K562 (cell line): ENCODE data around the gene PID1.

Experiments used
- ATF3 ChIP-seq, 2 experiments: fragments of 450-650 bp in 1 of 2; sonication (generic) in 1 of 2; formaldehyde crosslinking in 1 of 2; IDR thresholded peaks in 1 of 2; conservative IDR thresholded peaks in 1 of 2; 2 replicates each; pipeline versions ENCODE4 v1.6.1 to v1.8.1; 2016 to 2023; ENCODE audit warnings: mild to moderate bottlenecking in 2 of 2, moderate library complexity in 2 of 2, inconsistent platforms in 1 of 2, missing genetic modification reagents in 1 of 2
- CHD4 ChIP-seq: fragments of 200-600 bp; sonication (generic); IDR thresholded peaks from 3 replicates; pipeline ENCODE4 v1.6.1; 2012; ENCODE audit warnings: low read depth, mild to moderate bottlenecking, mixed read lengths, low read length, inconsistent platforms; ENCODE audit not compliant: insufficient read depth, insufficient replicate concordance, poor library complexity, severe bottlenecking
- CTCF ChIP-seq, 3 experiments: IDR thresholded peaks in 2 of 3; conservative IDR thresholded peaks in 1 of 3; 2 replicates each; pipeline ENCODE4 v1.5.1; 2011 to 2012; ENCODE audit warnings: low read length in 3 of 3, mild to moderate bottlenecking in 3 of 3, control low read depth in 2 of 3, improper control_type of control experiment in 1 of 3, inconsistent platforms in 1 of 3, low read depth in 1 of 3, mixed read lengths in 1 of 3, moderate library complexity in 1 of 3; ENCODE audit not compliant: insufficient read depth in 2 of 3
- EP300 ChIP-seq: IDR thresholded peaks from 2 replicates; pipeline ENCODE4 v1.6.1; 2012; ENCODE audit warnings: low read length, improper control_type of control experiment
- L3MBTL2 ChIP-seq: fragments of 450-650 bp; IDR thresholded peaks from 2 replicates; pipeline ENCODE4 v1.6.1; 2016; ENCODE audit warnings: mild to moderate bottlenecking, moderate library complexity
- RNF2 ChIP-seq: sonication (generic); IDR thresholded peaks from 2 replicates; pipeline ENCODE4 v1.6.1; 2016
- SIRT6 ChIP-seq: IDR thresholded peaks from one replicate; pipeline ENCODE4 v1.6.1; 2012; ENCODE audit warnings: low read depth, mild to moderate bottlenecking, control low read depth, inconsistent platforms, low read length, moderate library complexity
- SPI1 ChIP-seq: IDR thresholded peaks from 2 replicates; pipeline ENCODE4 v1.6.1; 2011; ENCODE audit warnings: low read depth, low read length, control low read depth, borderline replicate concordance
- SRF ChIP-seq, 2 experiments: fragments of 250-450, 450-650 bp in 1 of 2; sonication (Bioruptor Pico) in 1 of 2; sonication (generic) in 1 of 2; formaldehyde crosslinking; IDR thresholded peaks; 2 replicates each; pipeline versions ENCODE4 v1.5.0 to v1.5.1; 2020 to 2022; ENCODE audit warnings: mild to moderate bottlenecking in 1 of 2, missing genetic modification reagents in 1 of 2
- U2AF1 ChIP-seq: fragments of 200-400 bp; formaldehyde crosslinking; optimal IDR thresholded peaks from 2 replicates; pipeline ENCODE3; 2017; ENCODE audit warnings: mild to moderate bottlenecking, low read depth, low read length, moderate library complexity
- ZBTB1 ChIP-seq: sonication (generic); formaldehyde crosslinking; IDR thresholded peaks from 2 replicates; pipeline ENCODE4 v1.8.1; 2023; ENCODE audit warnings: missing genetic modification reagents, low read depth, mild to moderate bottlenecking, borderline replicate concordance
- ZC3H8 ChIP-seq: fragments of 450-650 bp; IDR thresholded peaks from 2 replicates; pipeline ENCODE4 v1.6.1; 2017
- ZZZ3 ChIP-seq: fragments of 450-650 bp; IDR thresholded peaks from 2 replicates; pipeline ENCODE4 v1.6.1; 2016; ENCODE audit warnings: antibody characterized with exemption, mild to moderate bottlenecking, moderate library complexity

GRCh38 chr2:229176136-229176535, 95.0 kb downstream of the PID1 start:
- TF ChIP-seq RNF2 (no peak), EP300 (no peak), ZC3H8 (no peak), CTCF (IDR thresholded peaks at IDR 0.05 in 2 of 3, conservative IDR thresholded peaks at IDR 0.05 in 1 of 3; ENCODE audit: insufficient read depth in 2 of 3, low read depth in 1 of 3, low read length in 3 of 3) (no peak), ZBTB1 (CRISPR knock-in tag) (no peak), CHD4 (no peak), ATF3 (IDR thresholded peaks at IDR 0.05) (no peak), ATF3 (CRISPR knock-in tag; conservative IDR thresholded peaks at IDR 0.05) (no peak), SPI1 (no peak), L3MBTL2 (no peak), SIRT6 (no peak), SRF (CRISPR knock-in tag; IDR thresholded peaks at IDR 0.05) (no peak), U2AF1 (no peak), ZZZ3 (no peak)
